DND-41 (cell line): Measurements from ENCODE around the gene RANBP9.

Experiments used
- CTCF ChIP-seq: IDR thresholded peaks from 2 replicates; pipeline ENCODE4 v1.5.1; 2012; ENCODE audit warnings: borderline replicate concordance, low read length, moderate library complexity, mild to moderate bottlenecking; ENCODE audit not compliant: poor library complexity, severe bottlenecking; ENCODE audit errors: extremely low read depth
- EZH2 ChIP-seq: IDR thresholded peaks from 3 replicates; pipeline ENCODE4 v1.6.1; 2012; ENCODE audit warnings: borderline replicate concordance, low read depth, mild to moderate bottlenecking, moderate library complexity, low read length, inconsistent platforms; ENCODE audit not compliant: severe bottlenecking

- no peak for TF ChIP-seq CTCF
- TF ChIP-seq EZH2: no peak
Measured at GRCh38 chr6:13673368-13673767, 38.3 kb downstream of the RANBP9 start.
